NOMO-1 treated with DMSO at 0.1 percent for 48 hours (cell line): ENCODE data around the gene UNC45A.

Experiments used
- DNase-seq: peaks from one replicate; lab custom pipeline; 2025; ENCODE audit not compliant: unreplicated experiment; lab: John Stamatoyannopoulos, UW

The UNC45A gene, protein sequence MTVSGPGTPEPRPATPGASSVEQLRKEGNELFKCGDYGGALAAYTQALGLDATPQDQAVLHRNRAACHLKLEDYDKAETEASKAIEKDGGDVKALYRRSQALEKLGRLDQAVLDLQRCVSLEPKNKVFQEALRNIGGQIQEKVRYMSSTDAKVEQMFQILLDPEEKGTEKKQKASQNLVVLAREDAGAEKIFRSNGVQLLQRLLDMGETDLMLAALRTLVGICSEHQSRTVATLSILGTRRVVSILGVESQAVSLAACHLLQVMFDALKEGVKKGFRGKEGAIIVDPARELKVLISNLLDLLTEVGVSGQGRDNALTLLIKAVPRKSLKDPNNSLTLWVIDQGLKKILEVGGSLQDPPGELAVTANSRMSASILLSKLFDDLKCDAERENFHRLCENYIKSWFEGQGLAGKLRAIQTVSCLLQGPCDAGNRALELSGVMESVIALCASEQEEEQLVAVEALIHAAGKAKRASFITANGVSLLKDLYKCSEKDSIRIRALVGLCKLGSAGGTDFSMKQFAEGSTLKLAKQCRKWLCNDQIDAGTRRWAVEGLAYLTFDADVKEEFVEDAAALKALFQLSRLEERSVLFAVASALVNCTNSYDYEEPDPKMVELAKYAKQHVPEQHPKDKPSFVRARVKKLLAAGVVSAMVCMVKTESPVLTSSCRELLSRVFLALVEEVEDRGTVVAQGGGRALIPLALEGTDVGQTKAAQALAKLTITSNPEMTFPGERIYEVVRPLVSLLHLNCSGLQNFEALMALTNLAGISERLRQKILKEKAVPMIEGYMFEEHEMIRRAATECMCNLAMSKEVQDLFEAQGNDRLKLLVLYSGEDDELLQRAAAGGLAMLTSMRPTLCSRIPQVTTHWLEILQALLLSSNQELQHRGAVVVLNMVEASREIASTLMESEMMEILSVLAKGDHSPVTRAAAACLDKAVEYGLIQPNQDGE

DNA sequence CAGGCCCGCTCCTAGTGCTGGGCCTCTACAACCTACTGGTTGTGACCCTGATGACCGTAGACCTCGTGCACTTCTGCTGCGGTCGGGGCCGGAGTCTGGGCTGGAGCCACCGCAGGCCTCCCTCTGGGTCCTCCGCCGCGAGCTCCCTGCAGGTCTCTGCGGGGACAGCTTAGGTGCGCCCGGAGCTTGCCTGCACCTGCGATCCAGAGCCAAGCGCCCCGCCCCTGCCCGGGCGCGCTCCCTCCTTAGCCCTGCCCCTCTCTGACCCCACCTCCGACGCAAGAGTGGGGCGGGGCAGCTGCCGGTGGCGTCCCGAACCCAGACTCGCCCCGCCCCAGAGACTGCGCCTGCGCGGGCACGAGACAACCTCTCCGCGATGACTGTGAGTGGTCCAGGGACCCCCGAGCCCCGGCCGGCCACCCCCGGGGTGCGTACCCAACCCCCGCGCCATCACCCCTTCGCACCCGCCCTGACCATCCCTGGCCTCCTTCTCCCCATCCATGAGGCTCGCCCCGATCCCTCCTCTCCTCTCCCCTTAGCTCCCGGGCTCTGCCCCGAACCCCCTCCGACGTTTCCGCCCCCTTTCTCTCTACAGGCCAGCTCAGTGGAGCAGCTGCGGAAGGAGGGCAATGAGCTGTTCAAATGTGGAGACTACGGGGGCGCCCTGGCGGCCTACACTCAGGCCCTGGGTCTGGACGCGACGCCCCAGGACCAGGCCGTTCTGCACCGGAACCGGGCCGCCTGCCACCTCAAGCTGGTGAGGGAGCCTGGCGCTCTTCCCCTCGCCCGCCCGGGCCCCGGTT lies at the start of gene UNC45A:
TSS of gene UNC45A (plus strand) at position 337 of the 803 bp plus-strand sequence. CDS start at position 377, 40 bp downstream.
- peak; percentile 74 for DNase-seq

GRCh38 chr15:90885432-90886290 lies 49.4 kb upstream of the UNC45A start:
- peak; percentile 89 for DNase-seq

GRCh38 chr15:90886291-90886614 lies 48.8 kb upstream of the UNC45A start:
- DNase-seq: no peak

DNA sequence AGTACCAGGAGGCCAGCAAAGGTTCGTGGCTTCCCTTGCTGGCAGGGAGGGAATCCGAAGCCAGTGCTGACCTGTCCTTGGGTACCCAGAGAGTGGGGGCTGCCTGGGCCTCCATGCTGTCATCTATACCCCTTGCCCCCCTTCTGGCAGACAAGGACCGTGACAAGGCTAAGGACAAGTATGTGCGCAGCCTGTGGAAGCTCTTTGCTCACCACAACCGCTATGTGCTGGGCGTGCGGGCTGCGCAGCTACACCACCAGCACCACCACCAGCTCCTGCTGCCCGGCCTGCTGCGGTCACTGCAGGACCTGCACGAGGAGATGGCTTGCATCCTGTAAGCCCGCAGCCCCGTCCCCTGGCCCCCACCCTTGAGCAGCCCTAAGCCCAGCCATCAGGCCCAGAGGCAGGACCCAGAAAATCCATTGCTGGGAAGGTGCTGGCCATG lies 48.0 kb upstream of the UNC45A start:
- no peak for DNase-seq

DNA sequence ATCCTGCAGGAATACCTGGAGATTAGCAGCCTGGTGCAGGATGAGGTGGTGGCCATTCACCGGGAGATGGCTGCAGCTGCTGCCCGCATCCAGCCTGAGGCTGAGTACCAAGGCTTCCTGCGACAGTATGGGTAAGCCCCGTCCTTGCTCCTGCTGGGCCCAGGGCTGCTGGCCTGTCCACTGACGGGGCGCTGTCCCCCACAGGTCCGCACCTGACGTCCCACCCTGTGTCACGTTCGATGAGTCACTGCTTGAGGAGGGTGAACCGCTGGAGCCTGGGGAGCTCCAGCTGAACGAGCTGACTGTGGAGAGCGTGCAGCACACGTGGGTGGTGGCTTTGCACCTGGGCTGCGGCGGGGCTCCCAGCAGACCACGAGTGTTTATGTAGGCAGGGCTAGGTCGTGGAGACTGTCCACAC lies 45.8 kb upstream of the UNC45A start:
- no peak for DNase-seq

- no peak for DNase-seq
Observed at GRCh38 chr15:90889736-90890456, 45.2 kb upstream of the UNC45A start.

DNA sequence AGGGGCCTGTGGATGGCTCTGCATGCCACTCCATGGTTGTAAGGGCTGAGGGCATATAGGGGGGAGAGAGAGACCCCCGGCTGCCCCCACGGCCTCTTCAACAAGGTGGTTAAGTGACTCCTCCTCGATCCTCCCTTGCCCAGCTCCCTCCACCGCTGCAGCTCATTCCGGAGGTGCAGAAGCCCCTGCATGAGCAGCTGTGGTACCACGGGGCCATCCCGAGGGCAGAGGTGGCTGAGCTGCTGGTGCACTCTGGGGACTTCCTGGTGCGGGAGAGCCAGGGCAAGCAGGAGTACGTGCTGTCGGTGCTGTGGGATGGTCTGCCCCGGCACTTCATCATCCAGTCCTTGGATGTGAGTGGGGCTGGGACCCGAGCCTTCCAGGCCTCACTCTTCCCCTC lies 44.2 kb upstream of the UNC45A start:
- no peak for DNase-seq

GRCh38 chr15:90891346-90891949 lies 43.6 kb upstream of the UNC45A start:
- DNase-seq: no peak

DNA sequence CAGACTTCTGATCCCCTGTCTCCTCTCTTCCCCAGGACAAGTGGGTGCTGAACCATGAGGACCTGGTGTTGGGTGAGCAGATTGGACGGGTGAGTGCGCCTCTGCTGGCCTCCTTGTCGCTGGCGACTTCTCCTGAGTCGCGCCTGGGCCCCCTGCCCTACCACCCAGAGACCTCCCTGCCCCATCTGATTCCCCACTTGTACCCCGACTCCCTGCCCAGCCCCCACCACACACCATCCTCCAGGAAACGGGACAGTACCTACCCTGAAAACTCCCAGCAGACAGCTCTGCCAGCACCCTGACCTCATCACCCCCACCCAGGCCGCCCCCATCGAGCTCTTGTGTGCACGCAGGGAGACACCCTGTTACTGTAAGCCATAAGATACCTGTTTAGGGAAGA lies 43.1 kb upstream of the UNC45A start:
- DNase-seq: no peak

DNA sequence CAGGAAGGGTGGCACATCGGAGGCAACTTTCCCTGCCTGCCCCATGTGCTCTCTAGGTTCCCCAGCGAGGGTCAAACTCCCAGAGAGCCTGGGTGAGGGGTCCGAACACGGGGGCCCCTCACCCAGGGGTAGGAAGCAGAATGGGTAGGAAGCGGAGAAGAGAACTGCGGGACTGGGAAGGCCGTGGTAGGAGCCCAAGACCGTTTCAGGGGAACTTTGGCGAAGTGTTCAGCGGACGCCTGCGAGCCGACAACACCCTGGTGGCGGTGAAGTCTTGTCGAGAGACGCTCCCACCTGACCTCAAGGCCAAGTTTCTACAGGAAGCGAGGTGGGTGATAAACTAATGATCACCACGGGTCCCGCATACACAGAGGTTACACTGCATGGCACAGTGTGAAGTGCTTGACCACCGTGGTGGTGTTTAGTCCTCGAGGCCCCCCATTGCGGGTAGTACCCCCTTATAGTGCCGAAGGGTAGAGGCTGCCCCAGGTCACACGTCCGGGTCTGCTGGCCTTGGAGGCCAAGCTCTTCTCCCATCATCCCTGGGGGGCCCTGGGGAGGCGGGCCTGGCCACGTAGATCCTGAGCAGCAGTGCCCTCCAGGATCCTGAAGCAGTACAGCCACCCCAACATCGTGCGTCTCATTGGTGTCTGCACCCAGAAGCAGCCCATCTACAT lies 42.4 kb upstream of the UNC45A start:
- no peak for DNase-seq

DNA sequence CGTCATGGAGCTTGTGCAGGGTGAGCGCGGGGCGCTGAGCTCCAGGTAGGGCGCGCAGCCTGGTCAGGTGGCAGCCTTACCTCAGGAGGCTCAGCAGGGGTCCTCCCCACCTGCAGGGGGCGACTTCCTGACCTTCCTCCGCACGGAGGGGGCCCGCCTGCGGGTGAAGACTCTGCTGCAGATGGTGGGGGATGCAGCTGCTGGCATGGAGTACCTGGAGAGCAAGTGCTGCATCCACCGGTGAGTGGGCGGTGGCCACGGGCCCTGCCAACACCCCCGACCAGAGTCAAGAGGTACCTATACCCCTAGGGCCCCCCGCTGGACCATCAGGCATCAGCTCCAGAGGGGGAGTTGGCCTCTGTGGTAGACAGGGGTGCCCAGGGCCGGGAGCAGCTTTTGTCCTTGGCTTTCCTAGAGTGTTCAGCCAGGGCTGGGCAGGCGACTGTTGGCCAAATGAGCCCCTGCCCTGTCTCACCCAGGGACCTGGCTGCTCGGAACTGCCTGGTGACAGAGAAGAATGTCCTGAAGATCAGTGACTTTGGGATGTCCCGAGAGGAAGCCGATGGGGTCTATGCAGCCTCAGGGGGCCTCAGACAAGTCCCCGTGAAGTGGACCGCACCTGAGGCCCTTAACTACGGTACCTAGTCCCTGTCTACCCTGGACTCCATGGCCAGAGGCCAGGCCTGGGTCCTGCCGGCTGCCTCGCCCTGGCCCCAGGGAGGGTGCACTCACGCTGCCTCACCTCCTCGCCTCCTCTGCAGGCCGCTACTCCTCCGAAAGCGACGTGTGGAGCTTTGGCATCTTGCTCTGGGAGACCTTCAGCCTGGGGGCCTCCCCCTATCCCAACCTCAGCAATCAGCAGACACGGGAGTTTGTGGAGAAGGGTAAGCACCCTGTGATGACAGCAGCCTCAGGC lies 41.7 kb upstream of the UNC45A start:
- DNase-seq: no peak

DNA sequence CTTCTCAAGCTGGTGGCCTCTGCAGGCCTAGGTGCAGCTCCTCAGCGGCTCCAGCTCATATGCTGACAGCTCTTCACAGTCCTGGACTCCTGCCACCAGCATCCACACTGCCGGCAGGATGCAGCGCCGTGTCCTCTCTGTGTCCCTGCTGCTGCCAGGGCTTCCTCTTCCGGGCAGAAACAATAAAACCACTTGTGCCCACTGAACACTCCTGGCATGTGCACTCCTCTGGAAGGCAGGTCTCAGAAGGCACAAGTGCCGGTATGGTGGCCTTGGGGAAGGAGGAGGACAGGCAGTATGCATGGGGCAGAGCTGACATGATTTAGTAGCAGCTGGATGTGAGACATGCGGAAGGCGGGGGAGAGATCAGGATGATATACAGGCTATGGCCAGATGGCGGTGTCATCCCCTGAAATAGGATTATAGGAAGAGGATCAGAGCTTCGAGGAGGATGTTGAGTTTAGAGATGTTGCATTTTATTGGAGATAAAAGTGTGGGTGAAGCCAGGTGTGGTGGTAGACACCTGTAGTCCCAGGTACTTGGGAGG lies 39.4 kb upstream of the UNC45A start:
- DNase-seq: peak; percentile 31

- DNase-seq: peak; percentile 93
Observed at GRCh38 chr15:90897131-90897655, 37.9 kb upstream of the UNC45A start.

DNA sequence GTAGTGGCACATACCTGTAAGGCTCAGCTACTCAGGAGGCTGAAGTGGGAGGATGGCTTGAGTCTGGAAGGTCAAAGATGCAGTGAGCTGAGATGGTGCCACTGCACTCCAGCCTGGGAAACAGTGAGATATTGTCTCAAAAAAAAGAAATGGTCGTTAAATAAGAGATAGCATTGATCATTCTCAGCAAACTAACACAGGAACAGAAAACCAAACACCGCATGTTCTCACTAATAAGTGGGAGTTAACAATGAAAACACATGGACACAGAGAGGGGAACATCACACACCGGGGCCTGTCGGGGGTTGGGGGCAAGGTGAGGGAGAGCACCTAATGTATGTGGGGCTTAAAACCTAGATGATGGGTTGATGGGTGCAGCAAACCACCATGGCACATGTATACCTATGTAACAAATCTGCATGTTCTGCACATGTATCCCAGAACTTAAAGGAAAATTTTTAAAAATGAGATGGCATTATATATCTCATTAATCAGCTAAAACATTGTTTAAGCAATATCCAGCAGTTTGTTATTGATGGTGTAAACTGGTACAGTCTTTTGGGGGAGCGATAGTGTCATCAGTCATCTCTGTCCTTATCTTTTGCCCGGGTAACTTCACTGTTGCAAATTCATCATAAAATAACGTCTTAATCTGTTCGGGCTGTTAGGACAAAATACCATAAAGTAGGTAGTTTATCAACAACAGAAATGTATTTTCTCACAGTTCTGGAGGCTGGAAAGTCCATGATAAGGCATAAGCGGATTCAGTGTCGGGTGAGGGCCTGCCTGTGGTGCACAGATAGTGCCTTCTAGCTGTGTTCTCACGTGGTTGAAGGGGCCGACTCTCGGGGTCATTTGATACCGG lies 33.7 kb upstream of the UNC45A start:
- no peak for DNase-seq

DNA sequence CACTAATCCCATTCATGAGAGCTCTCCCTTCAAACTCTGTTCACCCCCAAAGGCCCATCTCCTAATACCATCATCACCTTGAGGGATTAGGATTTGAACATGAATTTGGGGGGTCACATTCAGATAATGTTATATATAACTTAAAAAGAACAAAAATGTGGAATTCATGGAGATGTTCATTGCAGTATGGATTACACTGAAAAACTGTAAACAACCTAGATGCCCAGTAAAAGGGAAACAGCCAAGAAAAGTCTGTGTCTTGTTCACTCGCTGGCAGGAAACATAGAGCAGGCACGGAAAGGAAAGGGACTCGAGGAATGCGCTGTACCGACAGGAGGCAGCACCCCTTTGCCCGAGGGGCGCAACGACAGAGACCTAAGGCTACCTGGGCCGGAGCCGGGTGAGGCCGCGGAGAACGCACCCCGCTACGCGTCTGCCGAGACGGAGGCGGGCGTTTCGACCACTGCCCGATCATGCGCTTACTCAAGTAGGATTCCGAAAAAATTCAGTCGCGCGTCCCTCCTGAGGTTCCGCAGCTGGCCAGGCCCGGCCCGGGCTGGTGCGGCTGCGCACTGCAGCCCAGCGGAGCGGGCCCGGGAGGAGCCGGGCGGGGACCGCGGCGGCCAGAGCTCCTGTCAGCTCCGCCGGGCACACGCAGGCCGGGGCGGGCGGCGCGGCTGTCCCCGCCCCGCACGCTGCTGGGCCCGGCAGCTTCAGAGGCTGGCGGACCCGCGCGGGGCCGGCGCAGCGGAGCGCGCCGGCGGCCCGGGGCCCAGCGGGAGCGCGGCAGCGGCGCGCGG lies 32.8 kb upstream of the UNC45A start:
- DNase-seq: peak; percentile 78
